Right lobe of liver (tissue), 4 donors: Measurements from ENCODE around the gene TMEM131L.

Experiments used
- CTCF ChIP-seq, 4 donors: fragments of 200-600 bp in 3 of 4; fragments of 450-650 bp in 1 of 4; IDR thresholded peaks; one replicate each; pipeline versions ENCODE4 v1.5.1 to v1.8.0; 2016 to 2022; ENCODE audit warnings: antibody characterized with exemption in 4 of 4, mild to moderate bottlenecking in 2 of 4
- POLR2A ChIP-seq: fragments of 450-650 bp; IDR thresholded peaks from one replicate; pipeline ENCODE4 v1.6.1; 2017; ENCODE audit warnings: antibody characterized with exemption, mild to moderate bottlenecking
- donor health status: DM: no; HTN: no; CAD: no.
- donor health status: DM: no; HTN: no; CAD: no.
- donor health status: DM: no; HTN: yes; CAD: no.

- no peak for TF ChIP-seq CTCF (IDR thresholded peaks at IDR 0.05)
- no peak for TF ChIP-seq POLR2A
Observed at GRCh38 chr4:153488006-153488891, 22.1 kb downstream of the TMEM131L start.
